HepG2 (cell line): Measurements from ENCODE around the gene RAB3A. TPM values are rescaled to one million over a fixed set of nuclear protein-coding genes. Genes with fewer than 3 reads are reported as not detected.

Experiments used
- ATAC-seq: fragments of 200-7000 bp; cut with Tn5 transposase; 3 replicates; pipeline ENCODE4 v1.9.1; 2020; ENCODE audit warnings: mild to moderate bottlenecking, moderate library complexity
- BruUV-seq: library from RNA; stranded (reverse); fragments of 400-500 nt; replicated peaks from 2 replicates; lab custom pipeline; 2021; lab: Mats Ljungman, UMichigan
- CTCF ChIA-PET: fragments of 300-600 bp; formaldehyde crosslinking; extraction: SDS; loops from one replicate; lab custom pipeline; 2021; ENCODE audit warnings: low total read pairs, inconsistent platforms, low intra/inter-chr PET ratio; lab: Yijun Ruan, JAX
- POLR2A ChIA-PET: fragments of 350-600 bp; sonication (Branson Sonifier 250); formaldehyde crosslinking; loops from one replicate; lab custom pipeline; 2020; ENCODE audit warnings: antibody characterized with exemption, inconsistent platforms; lab: Yijun Ruan, JAX
- DNase-seq: peaks from one replicate; pipeline ENCODE4 v3.0.0-alpha.2; 2015; ENCODE audit warnings: low spot score
- FAIRE-seq: peaks from 3 replicates; lab custom pipeline; 2011; peaks lifted over from hg19 to GRCh38; lab: Jason Lieb, UNC
- H2AFZ ChIP-seq: one replicate; pipeline ENCODE4 v1.6.1; 2011; ENCODE audit warnings: low read length, inconsistent platforms
- H3K27ac ChIP-seq: fragments of 300-600 bp; 3 replicates; pipeline ENCODE4 v1.8.0; 2011; ENCODE audit warnings: mixed run types, mild to moderate bottlenecking, mixed read lengths, low read length, inconsistent platforms; ENCODE audit not compliant: insufficient read depth; ENCODE audit errors: extremely low read length
- H3K27me3 ChIP-seq, 2 experiments: fragments of 200-600 bp in 1 of 2; 2 replicates in 1 of 2; 3 replicates in 1 of 2; pipeline versions ENCODE4 v1.6.0 to v1.8.0; 2011; ENCODE audit warnings: low read length in 2 of 2, mild to moderate bottlenecking in 2 of 2, moderate library complexity in 2 of 2, inconsistent platforms in 1 of 2; ENCODE audit not compliant: insufficient read depth in 2 of 2, control insufficient read depth in 1 of 2
- H3K36me3 ChIP-seq, 2 experiments: fragments of 200-600 bp in 1 of 2; replicated peaks in 1 of 2; 2 replicates in 1 of 2; 3 replicates in 1 of 2; pipeline versions ENCODE4 v1.5.1 to v1.8.0; 2011; ENCODE audit warnings: low read length in 2 of 2, inconsistent platforms in 1 of 2; ENCODE audit not compliant: insufficient read depth in 2 of 2, control insufficient read depth in 1 of 2
- H3K4me1 ChIP-seq: 2 replicates; pipeline ENCODE4 v1.5.1; 2012; ENCODE audit warnings: low read length, inconsistent platforms; ENCODE audit not compliant: insufficient read depth
- H3K4me2 ChIP-seq: 2 replicates; pipeline ENCODE4 v1.6.0; 2011; ENCODE audit warnings: low read depth, low read length, inconsistent platforms
- H3K4me3 ChIP-seq, 3 experiments: fragments of 200-600 bp in 1 of 3; sonication (generic), shearing (Covaris generic) in 1 of 3; replicated peaks in 1 of 3; 2 replicates each; pipeline ENCODE4 v1.5.1; 2011 to 2016; ENCODE audit warnings: low read length in 3 of 3, inconsistent platforms in 2 of 3, low read depth in 2 of 3, mild to moderate bottlenecking in 2 of 3, control low read depth in 1 of 3, mixed read lengths in 1 of 3; ENCODE audit not compliant: insufficient read depth in 1 of 3
- H3K79me2 ChIP-seq: one replicate; pipeline ENCODE4 v1.6.1; 2011; ENCODE audit warnings: low read length, inconsistent platforms; ENCODE audit not compliant: insufficient read depth
- H3K9ac ChIP-seq: 2 replicates; pipeline ENCODE4 v1.6.0; 2011; ENCODE audit warnings: mild to moderate bottlenecking, low read depth, low read length, inconsistent platforms; ENCODE audit not compliant: insufficient read depth
- H3K9me3 ChIP-seq: 2 replicates; pipeline ENCODE4 v1.5.1; 2012; ENCODE audit warnings: mild to moderate bottlenecking, low read length
- H4K20me1 ChIP-seq: 2 replicates; pipeline ENCODE4 v1.6.0; 2011; ENCODE audit warnings: inconsistent platforms, mild to moderate bottlenecking, low read length, moderate library complexity; ENCODE audit not compliant: insufficient read depth
- AGO1 ChIP-seq: fragments of 200-400 bp; formaldehyde crosslinking; IDR thresholded peaks from 2 replicates; pipeline ENCODE4 v1.6.1; 2017; ENCODE audit warnings: mild to moderate bottlenecking, low read depth, low read length, moderate library complexity; ENCODE audit not compliant: poor library complexity, severe bottlenecking
- DMAP1 ChIP-seq: IDR thresholded peaks from 2 replicates; pipeline ENCODE4 v1.6.1; 2016
- KDM2A ChIP-seq: sonication (generic); formaldehyde crosslinking; IDR thresholded peaks from 2 replicates; pipeline ENCODE4 v1.4.0; 2020; ENCODE audit warnings: low read depth, missing genetic modification reagents, borderline replicate concordance
- PITX1 ChIP-seq: sonication (generic); formaldehyde crosslinking; IDR thresholded peaks from 2 replicates; pipeline ENCODE4 v1.5.1; 2020; ENCODE audit warnings: mild to moderate bottlenecking, missing genetic modification reagents
- RBM22 ChIP-seq: fragments of 200-400 bp; formaldehyde crosslinking; optimal IDR thresholded peaks from 2 replicates; pipeline ENCODE3; 2017; ENCODE audit warnings: mild to moderate bottlenecking, low read length, moderate library complexity
- SIN3A ChIP-seq: IDR thresholded peaks from 2 replicates; pipeline ENCODE4 v1.6.1; 2011; ENCODE audit warnings: low read depth, mild to moderate bottlenecking, control low read depth, low read length, borderline replicate concordance
- XRCC5 ChIP-seq: fragments of 200-400 bp; formaldehyde crosslinking; optimal IDR thresholded peaks from 2 replicates; pipeline ENCODE3; 2017; ENCODE audit warnings: mild to moderate bottlenecking, low read length
- ZBTB49 ChIP-seq: sonication (generic); formaldehyde crosslinking; IDR thresholded peaks from 2 replicates; pipeline ENCODE4 v1.4.0; 2020; ENCODE audit warnings: missing genetic modification reagents, borderline replicate concordance
- ZFAT ChIP-seq: sonication (generic); formaldehyde crosslinking; conservative IDR thresholded peaks from 2 replicates; pipeline ENCODE4 v1.8.1; 2023; ENCODE audit warnings: missing genetic modification reagents, inconsistent platforms
- ZNF17 ChIP-seq: sonication (generic); formaldehyde crosslinking; IDR thresholded peaks from 2 replicates; pipeline ENCODE4 v1.5.0; 2020; ENCODE audit warnings: mild to moderate bottlenecking, missing genetic modification reagents
- ZNF24 ChIP-seq: fragments of 450-650 bp; IDR thresholded peaks from 2 replicates; pipeline ENCODE4 v1.6.1; 2017; ENCODE audit warnings: antibody characterized with exemption, mild to moderate bottlenecking
- ZNF331 ChIP-seq: sonication (generic); formaldehyde crosslinking; IDR thresholded peaks from 2 replicates; pipeline ENCODE4 v1.4.0; 2020; ENCODE audit warnings: missing genetic modification reagents
- ZNF350 ChIP-seq: sonication (generic); formaldehyde crosslinking; IDR thresholded peaks from 2 replicates; pipeline ENCODE4 v1.4.0; 2020; ENCODE audit warnings: mild to moderate bottlenecking, low read depth, missing genetic modification reagents, borderline replicate concordance
- ZNF563 ChIP-seq: sonication (generic); formaldehyde crosslinking; IDR thresholded peaks from 2 replicates; pipeline ENCODE4 v1.8.0; 2022; ENCODE audit warnings: mild to moderate bottlenecking, moderate library complexity, missing genetic modification reagents
- ZNF768 ChIP-seq: sonication (generic); formaldehyde crosslinking; IDR thresholded peaks from 2 replicates; pipeline ENCODE4 v1.4.0; 2020; ENCODE audit warnings: missing genetic modification reagents
- ZNF777 ChIP-seq: sonication (generic); formaldehyde crosslinking; IDR thresholded peaks from 2 replicates; pipeline ENCODE4 v1.4.0; 2020; ENCODE audit warnings: missing genetic modification reagents
- ZSCAN30 ChIP-seq: sonication (generic); formaldehyde crosslinking; IDR thresholded peaks from 2 replicates; pipeline ENCODE4 v1.5.0; 2020; ENCODE audit warnings: mild to moderate bottlenecking, missing genetic modification reagents
- WGBS: methylation state at CpG from one replicate; pipeline ENCODE4 v1.1.6; 2017; ENCODE audit warnings: low lambda C conversion rate; 5-methylcytosine and 5-hydroxymethylcytosine counted together
- in situ Hi-C: cut with HindIII; loops from 2 replicates; pipeline ENCODE4 v1.10.0; 2017; ENCODE audit warnings: low pct_unique_long_range_greater_than_20kb; ENCODE audit not compliant: extremely low pct_ligation_motif_present
- intact Hi-C: fragments of 100-400 bp; cut with micrococcal nuclease; formaldehyde crosslinking; loops from one replicate; pipeline ENCODE4 v1.10.0; 2022; ENCODE audit not compliant: unreplicated experiment
- polyA plus RNA-seq, 8 experiments: library from polyadenylated mRNA; depleted of rRNA in 3 of 8; stranded (reverse) in 7 of 8; unstranded in 1 of 8; fragments of >200 nt; fragmentation: Illumina TruSeq in 4 of 8; extraction: Trizol in 4 of 8; gene quantifications; 2 replicates each; pipeline versions ENCODE4 v1.2.1 to v1.2.3, GENCODE V29; 2011 to 2016; ENCODE audit warnings: low read depth in 4 of 8, missing spikeins in 1 of 8, mixed read lengths in 1 of 8; ENCODE audit not compliant: insufficient read depth in 1 of 8
- total RNA-seq, 5 experiments: library from RNA; depleted of rRNA; stranded (reverse); fragments of >200 nt; fragmentation: Illumina TruSeq; extraction: Trizol; gene quantifications; 2 replicates each; pipeline ENCODE4 v1.2.3, GENCODE V29; 2016; ENCODE audit warnings: low read depth in 1 of 5

The RAB3A gene
- total and polyA plus RNA-seq, 2 of the 13 experiments (the other 11 are each of a cell fraction or from before 2014, with no cell fraction given), result 0.58 to 0.98 TPM

- DNase-seq, result no peak
- CTCF ChIA-PET, result no interaction called here
- no peak for FAIRE-seq
- in situ Hi-C loops, result no loop called here
- H3K27me3 ChIP-seq, result no peaks in the 10 kb centered on the region; a peak in 1 of 5 replicates
- 0 out of 2 replicates have a peak, but pooled peaks cover 11% of the 10 kb centered on the region for H4K20me1 ChIP-seq
- no TSS peak for BruUV-seq
- H3K9ac ChIP-seq, result no peak overlapping the region
- H3K36me3 ChIP-seq, result peaks cover 23 to 36% of the 10 kb centered on the region in 2 experiments
- TF ChIP-seq ZFAT (no peak), RBM22 (peak; percentile 17), SIN3A (no peak), ZNF768 (CRISPR knock-in tag) (peak; percentile 93)
- TF ChIP-seq, all 625 proteins: peak for 2
- POLR2A ChIA-PET, result no interaction called here
- H3K27ac ChIP-seq, result no peak overlapping the region
- no peak for ATAC-seq
- H3K4me2 ChIP-seq, result no peak overlapping the region
- intact Hi-C loops, result no loop called here
- H3K9me3 ChIP-seq, result no peaks in the 10 kb centered on the region
- peaks cover 44% of the 10 kb centered on the region for H3K4me1 ChIP-seq
- H3K4me3 ChIP-seq, result no peak overlapping the region
- no peak overlapping the region for H2AFZ ChIP-seq
- H3K79me2 ChIP-seq, result peaks cover 16% of the 10 kb centered on the region
- WGBS, result 94% methylated on average over 4 of the region's 4 CpGs
These were observed 45.4 kb downstream of the RAB3A start for GRCh38 chr19:18158467-18158866.

DNA sequence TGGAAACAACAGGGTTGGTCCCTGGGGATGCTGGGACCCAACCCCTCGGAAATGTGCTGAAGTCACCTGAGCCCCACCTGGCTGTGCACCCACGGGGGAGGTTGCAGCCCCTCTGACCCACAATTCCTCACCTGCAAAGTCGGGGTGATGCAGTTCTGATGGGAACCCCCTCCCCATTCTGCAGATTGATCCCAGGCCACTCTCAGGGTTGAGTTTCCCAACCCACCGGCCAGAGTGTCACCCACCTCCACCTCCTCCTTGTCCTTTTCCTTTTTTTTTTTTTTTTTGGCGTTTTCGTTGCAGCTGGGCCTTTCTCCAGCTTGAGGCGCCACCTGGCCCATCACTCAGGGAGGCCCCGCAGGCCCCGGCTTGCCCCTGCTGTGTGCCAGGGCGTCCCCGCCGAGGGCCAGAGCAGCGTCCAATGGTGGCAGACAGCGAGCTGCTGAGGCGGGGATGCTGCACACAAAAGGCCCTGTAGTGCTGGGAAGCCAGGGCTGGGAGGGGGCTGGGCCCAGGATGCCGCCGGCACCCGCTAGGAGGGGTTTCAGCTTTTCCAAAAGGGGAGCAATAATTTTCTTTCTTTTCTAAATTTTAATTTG is 46.3 kb downstream of the RAB3A start:
- peaks cover 44% of the 10 kb centered on the region for H3K4me1 ChIP-seq
- 0 out of 2 replicates have a peak, but pooled peaks cover 11% of the 10 kb centered on the region for H4K20me1 ChIP-seq
- DNase-seq (no peak), FAIRE-seq (no peak), ATAC-seq (no peak)
- no peak overlapping the region; the same call in 1 of the 2 replicates for H3K9ac ChIP-seq
- H2AFZ ChIP-seq, result no peak overlapping the region
- H3K9me3 ChIP-seq, result no peaks in the 10 kb centered on the region
- H3K36me3 ChIP-seq, result peaks cover 15 to 27% of the 10 kb centered on the region in 2 experiments
- in situ Hi-C loops (no loop called here), intact Hi-C loops (no loop called here)
- POLR2A ChIA-PET, result no interaction called here
- no TSS peak for BruUV-seq
- CTCF ChIA-PET, result no interaction called here
- no peak overlapping the region for H3K4me3 ChIP-seq
- H3K27ac ChIP-seq, result peak overlapping the region; percentile 57
- 90% methylated on average over 17 of the region's 18 CpGs for WGBS
- no peak overlapping the region for H3K4me2 ChIP-seq
- peaks cover 18% of the 10 kb centered on the region for H3K79me2 ChIP-seq
- H3K27me3 ChIP-seq, result no peaks in the 10 kb centered on the region; a peak in 1 of 5 replicates
- TF ChIP-seq PITX1 (CRISPR knock-in tag) (no peak), RBM22 (peak; percentile 38), ZNF24 (no peak), ZSCAN30 (CRISPR knock-in tag) (no peak), ZNF777 (CRISPR knock-in tag) (no peak), AGO1 (peak; percentile 19), XRCC5 (peak; percentile 9), ZNF17 (CRISPR knock-in tag) (no peak), ZNF563 (CRISPR knock-in tag) (no peak), ZNF331 (CRISPR knock-in tag) (0 out of 2 replicates have a peak, but pooled peaks have one; percentile 0), ZNF350 (CRISPR knock-in tag) (no peak), KDM2A (CRISPR knock-in tag) (no peak), ZBTB49 (CRISPR knock-in tag) (no peak), ZNF768 (CRISPR knock-in tag) (peak; percentile 45; the same call in 1 of the 2 replicates), DMAP1 (0 out of 2 replicates have a peak, but pooled peaks have one; percentile 0)
